HTR-8/SVneo (cell line): Measurements from ENCODE around the gene PISD.

Experiments used
- DNase-seq: peaks from one replicate; pipeline ENCODE4 v3.0.0; 2011; ENCODE audit warnings: low spot score, mixed read lengths; ENCODE audit not compliant: insufficient read length
- FAIRE-seq: peaks from 2 replicates; lab custom pipeline; 2011; peaks lifted over from hg19 to GRCh38; lab: Jason Lieb, UNC

Gene PISD

GRCh38 chr22:31583861-31584485 is 78.0 kb downstream of the PISD start:
- DNase-seq = no peak
- no peak for FAIRE-seq

GRCh38 chr22:31579835-31580242 is 82.2 kb downstream of the PISD start:
- DNase-seq (no peak), FAIRE-seq (no peak)

- DNase-seq = no peak
- FAIRE-seq = no peak
Measured at GRCh38 chr22:31578171-31578570, 83.8 kb downstream of the PISD start.

GRCh38 chr22:31577711-31578110 is 84.3 kb downstream of the PISD start:
- no peak for FAIRE-seq
- no peak for DNase-seq

- no peak for DNase-seq
Measured at GRCh38 chr22:31575190-31575589, 86.8 kb downstream of the PISD start.

GRCh38 chr22:31574055-31574670 is 87.9 kb downstream of the PISD start:
- DNase-seq (no peak), FAIRE-seq (no peak)

More at GRCh38 chr22:31575190-31575589, 86.8 kb downstream of the PISD start:
- FAIRE-seq = no peak

- FAIRE-seq = no peak
- DNase-seq = no peak
Measured at GRCh38 chr22:31572939-31573338, 89.1 kb downstream of the PISD start.

GRCh38 chr22:31569126-31569525 is 92.9 kb downstream of the PISD start:
- FAIRE-seq = no peak
- DNase-seq = no peak
